ENCODE data around the gene SPOCK1. TPM values are rescaled to one million over a fixed set of nuclear protein-coding genes. Genes with fewer than 3 reads are reported as not detected.
"Not testable (repeated sequence)": the region's sequence is repeated elsewhere in the genome, so short reads cannot be mapped to it uniquely, and the experiment has no call there.

SPOCK1 gene
- total and polyA plus RNA-seq, 4 donors, result 0.07 to 0.18 (median 0.17) TPM; not detected in 1

- TF ChIP-seq, protein P1, sequence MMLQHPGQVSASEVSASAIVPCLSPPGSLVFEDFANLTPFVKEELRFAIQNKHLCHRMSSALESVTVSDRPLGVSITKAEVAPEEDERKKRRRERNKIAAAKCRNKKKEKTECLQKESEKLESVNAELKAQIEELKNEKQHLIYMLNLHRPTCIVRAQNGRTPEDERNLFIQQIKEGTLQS (IDR thresholded peaks at IDR 0.05), result no peak
- TF ChIP-seq EGR1 (IDR thresholded peaks at IDR 0.05; ENCODE audit: low read depth in 2 of 2), result no peak
Measured at GRCh38 chr5:137236252-137236651, 262.9 kb downstream of the SPOCK1 start (continued).

DNA sequence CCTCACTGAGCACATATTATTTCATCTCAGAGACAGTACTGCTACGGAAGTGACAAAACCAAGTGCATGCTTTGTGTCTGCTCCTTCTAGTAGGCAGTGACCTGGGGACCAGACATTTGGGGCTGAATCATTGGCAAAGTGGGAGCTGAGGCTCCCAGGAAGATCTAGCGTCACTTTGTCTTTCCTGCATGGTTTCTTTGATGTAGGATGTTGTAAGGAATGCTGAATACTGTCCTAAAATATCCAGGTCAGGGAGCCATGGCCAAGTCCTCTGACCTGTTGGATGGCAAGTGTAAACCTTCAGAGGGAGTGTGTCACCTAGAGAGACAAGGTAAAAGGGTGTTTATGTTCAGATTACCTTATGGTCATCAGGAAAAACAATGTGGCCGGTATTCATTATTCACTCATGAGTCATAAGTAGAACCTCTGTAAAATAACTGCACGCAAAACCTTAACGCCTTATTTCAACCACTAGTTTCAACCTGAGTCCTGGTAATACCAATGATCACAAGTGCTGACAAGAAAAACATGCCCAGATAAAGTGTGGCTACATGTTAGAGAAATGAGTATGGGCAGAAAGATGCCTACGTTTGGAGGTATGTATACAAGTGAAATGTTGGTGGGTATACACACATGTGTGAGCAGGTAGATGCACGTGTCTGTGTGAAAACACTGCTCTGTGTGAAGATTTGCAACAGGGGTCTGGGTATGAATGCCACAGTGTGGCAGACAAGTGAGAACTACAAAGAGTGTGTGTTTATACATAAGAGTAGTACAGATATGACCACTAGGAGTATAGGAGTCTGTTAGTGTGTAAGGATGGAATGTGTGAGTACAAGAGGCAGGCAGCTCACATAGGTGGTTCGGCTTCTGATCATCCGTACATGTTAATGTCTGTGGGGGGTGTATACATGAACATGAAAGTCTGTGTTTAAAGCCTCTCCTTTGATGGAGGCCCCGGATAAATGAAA is 263.9 kb downstream of the SPOCK1 start:
- no peak overlapping the region for H3K4me3 ChIP-seq (ENCODE audit: low read depth in 1 of 3, low read length in 3 of 3)
- H3K27ac ChIP-seq (ENCODE audit: low read depth in 1 of 2, low read length in 2 of 2), result no peak overlapping the region
- WGBS, result 83% methylated on average over 10 of the region's 10 CpGs
- DNase-seq (ENCODE audit: low spot score), result no peak
- H3K9ac ChIP-seq (ENCODE audit: low read depth in 1 of 2, low read length in 2 of 2), result no peak overlapping the region
- no peaks in the 10 kb centered on the region for H3K9me3 ChIP-seq (ENCODE audit: control insufficient read depth in 4 of 4, low read length in 3 of 4)
- peaks cover 0 to 2% (median 0%) of the 10 kb centered on the region in 4 donors for H3K27me3 ChIP-seq (ENCODE audit: control insufficient read depth in 4 of 4, insufficient read depth in 4 of 4, low read length in 3 of 4)
- TF ChIP-seq, protein P2, sequence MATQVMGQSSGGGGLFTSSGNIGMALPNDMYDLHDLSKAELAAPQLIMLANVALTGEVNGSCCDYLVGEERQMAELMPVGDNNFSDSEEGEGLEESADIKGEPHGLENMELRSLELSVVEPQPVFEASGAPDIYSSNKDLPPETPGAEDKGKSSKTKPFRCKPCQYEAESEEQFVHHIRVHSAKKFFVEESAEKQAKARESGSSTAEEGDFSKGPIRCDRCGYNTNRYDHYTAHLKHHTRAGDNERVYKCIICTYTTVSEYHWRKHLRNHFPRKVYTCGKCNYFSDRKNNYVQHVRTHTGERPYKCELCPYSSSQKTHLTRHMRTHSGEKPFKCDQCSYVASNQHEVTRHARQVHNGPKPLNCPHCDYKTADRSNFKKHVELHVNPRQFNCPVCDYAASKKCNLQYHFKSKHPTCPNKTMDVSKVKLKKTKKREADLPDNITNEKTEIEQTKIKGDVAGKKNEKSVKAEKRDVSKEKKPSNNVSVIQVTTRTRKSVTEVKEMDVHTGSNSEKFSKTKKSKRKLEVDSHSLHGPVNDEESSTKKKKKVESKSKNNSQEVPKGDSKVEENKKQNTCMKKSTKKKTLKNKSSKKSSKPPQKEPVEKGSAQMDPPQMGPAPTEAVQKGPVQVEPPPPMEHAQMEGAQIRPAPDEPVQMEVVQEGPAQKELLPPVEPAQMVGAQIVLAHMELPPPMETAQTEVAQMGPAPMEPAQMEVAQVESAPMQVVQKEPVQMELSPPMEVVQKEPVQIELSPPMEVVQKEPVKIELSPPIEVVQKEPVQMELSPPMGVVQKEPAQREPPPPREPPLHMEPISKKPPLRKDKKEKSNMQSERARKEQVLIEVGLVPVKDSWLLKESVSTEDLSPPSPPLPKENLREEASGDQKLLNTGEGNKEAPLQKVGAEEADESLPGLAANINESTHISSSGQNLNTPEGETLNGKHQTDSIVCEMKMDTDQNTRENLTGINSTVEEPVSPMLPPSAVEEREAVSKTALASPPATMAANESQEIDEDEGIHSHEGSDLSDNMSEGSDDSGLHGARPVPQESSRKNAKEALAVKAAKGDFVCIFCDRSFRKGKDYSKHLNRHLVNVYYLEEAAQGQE (IDR thresholded peaks at IDR 0.05), result no peak
- TF ChIP-seq FOXA1 (IDR thresholded peaks at IDR 0.05) (no peak), SP1 (IDR thresholded peaks at IDR 0.05) (no peak), NR2F2 (IDR thresholded peaks at IDR 0.05) (no peak), RAD21 (IDR thresholded peaks at IDR 0.05) (no peak), FOXA2 (IDR thresholded peaks at IDR 0.05) (no peak), HNF4G (IDR thresholded peaks at IDR 0.05) (no peak)
- TF ChIP-seq, protein P3, sequence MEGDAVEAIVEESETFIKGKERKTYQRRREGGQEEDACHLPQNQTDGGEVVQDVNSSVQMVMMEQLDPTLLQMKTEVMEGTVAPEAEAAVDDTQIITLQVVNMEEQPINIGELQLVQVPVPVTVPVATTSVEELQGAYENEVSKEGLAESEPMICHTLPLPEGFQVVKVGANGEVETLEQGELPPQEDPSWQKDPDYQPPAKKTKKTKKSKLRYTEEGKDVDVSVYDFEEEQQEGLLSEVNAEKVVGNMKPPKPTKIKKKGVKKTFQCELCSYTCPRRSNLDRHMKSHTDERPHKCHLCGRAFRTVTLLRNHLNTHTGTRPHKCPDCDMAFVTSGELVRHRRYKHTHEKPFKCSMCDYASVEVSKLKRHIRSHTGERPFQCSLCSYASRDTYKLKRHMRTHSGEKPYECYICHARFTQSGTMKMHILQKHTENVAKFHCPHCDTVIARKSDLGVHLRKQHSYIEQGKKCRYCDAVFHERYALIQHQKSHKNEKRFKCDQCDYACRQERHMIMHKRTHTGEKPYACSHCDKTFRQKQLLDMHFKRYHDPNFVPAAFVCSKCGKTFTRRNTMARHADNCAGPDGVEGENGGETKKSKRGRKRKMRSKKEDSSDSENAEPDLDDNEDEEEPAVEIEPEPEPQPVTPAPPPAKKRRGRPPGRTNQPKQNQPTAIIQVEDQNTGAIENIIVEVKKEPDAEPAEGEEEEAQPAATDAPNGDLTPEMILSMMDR (IDR thresholded peaks at IDR 0.05; ENCODE audit: low read depth, low read length, missing input control), result no peak
- H3K4me1 ChIP-seq (ENCODE audit: control insufficient read depth in 4 of 4, insufficient read depth in 4 of 4, low read length in 3 of 4), result no peaks in the 10 kb centered on the region
- no peaks in the 10 kb centered on the region for H3K36me3 ChIP-seq (ENCODE audit: control insufficient read depth in 4 of 4, insufficient read depth in 3 of 4, low read depth in 1 of 4, low read length in 3 of 4)

DNA sequence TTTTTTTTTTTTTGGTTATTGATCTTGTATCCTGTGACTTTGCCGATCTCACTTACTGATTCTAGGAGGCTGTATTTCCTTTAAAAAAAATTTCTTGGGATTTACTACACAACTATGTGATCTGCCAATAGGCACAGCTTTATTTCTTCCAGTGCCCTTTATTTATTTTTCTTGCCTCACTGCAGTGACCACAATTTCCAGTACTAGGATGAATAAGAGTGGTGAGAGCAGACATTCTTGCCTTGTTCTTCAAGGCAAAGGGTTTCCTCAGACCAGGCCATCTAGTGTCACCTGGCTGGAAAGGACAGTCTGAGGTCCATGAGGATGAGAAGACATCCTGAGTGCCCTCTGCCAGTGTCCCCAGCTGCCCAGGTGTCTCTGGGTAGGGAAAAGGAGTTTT is 265.4 kb downstream of the SPOCK1 start:
- Histone ChIP-seq H3K9me3 (ENCODE audit: control insufficient read depth in 4 of 4, low read length in 3 of 4) (no peaks in the 10 kb centered on the region), H3K27me3 (ENCODE audit: control insufficient read depth in 4 of 4, insufficient read depth in 4 of 4, low read length in 3 of 4) (peaks cover 0 to 2% (median 0%) of the 10 kb centered on the region in 4 donors), H3K4me1 (ENCODE audit: control insufficient read depth in 4 of 4, insufficient read depth in 4 of 4, low read length in 3 of 4) (no peaks in the 10 kb centered on the region), H3K36me3 (ENCODE audit: control insufficient read depth in 4 of 4, insufficient read depth in 3 of 4, low read depth in 1 of 4, low read length in 3 of 4) (no peaks in the 10 kb centered on the region), H3K4me3 (ENCODE audit: low read depth in 1 of 3, low read length in 3 of 3) (no peak overlapping the region), H3K9ac (ENCODE audit: low read depth in 1 of 2, low read length in 2 of 2) (no peak overlapping the region), H3K27ac (ENCODE audit: low read depth in 1 of 2, low read length in 2 of 2) (no peak overlapping the region)
- TF ChIP-seq EGR1 (IDR thresholded peaks at IDR 0.05; ENCODE audit: low read depth in 2 of 2), result no peak
- WGBS, result 77% methylated on average over 1 of the region's 1 CpG
- no peak for DNase-seq (ENCODE audit: low spot score)

- not testable (repeated sequence) for H3K9me3 ChIP-seq (ENCODE audit: control insufficient read depth in 4 of 4, low read length in 3 of 4); DNase-seq (ENCODE audit: low spot score); H3K4me3 ChIP-seq (ENCODE audit: low read depth in 1 of 3, low read length in 3 of 3); H3K9ac ChIP-seq (ENCODE audit: low read depth in 1 of 2, low read length in 2 of 2); H3K27me3 ChIP-seq (ENCODE audit: control insufficient read depth in 4 of 4, insufficient read depth in 4 of 4, low read length in 3 of 4); H3K27ac ChIP-seq (ENCODE audit: low read depth in 1 of 2, low read length in 2 of 2); H3K36me3 ChIP-seq (ENCODE audit: control insufficient read depth in 4 of 4, insufficient read depth in 3 of 4, low read depth in 1 of 4, low read length in 3 of 4); H3K4me1 ChIP-seq (ENCODE audit: control insufficient read depth in 4 of 4, insufficient read depth in 4 of 4, low read length in 3 of 4)
- WGBS, result 85% methylated on average over 1 of the region's 1 CpG
Measured at GRCh38 chr5:137233304-137233703, 265.8 kb downstream of the SPOCK1 start.
